GM19395 (cell line): ENCODE measurements around the gene SNAP29.
"Not testable (repeated sequence)": the region's sequence is repeated elsewhere in the genome, so short reads cannot be mapped to it uniquely, and the experiment has no call there.

Experiments
- ATAC-seq: cut with Tn5 transposase; IDR thresholded peaks from one replicate; pipeline ENCODE4 v1.9.1; 2021; ENCODE audit warnings: mild to moderate bottlenecking, moderate library complexity; ENCODE audit not compliant: unreplicated experiment

SNAP29 gene

DNA sequence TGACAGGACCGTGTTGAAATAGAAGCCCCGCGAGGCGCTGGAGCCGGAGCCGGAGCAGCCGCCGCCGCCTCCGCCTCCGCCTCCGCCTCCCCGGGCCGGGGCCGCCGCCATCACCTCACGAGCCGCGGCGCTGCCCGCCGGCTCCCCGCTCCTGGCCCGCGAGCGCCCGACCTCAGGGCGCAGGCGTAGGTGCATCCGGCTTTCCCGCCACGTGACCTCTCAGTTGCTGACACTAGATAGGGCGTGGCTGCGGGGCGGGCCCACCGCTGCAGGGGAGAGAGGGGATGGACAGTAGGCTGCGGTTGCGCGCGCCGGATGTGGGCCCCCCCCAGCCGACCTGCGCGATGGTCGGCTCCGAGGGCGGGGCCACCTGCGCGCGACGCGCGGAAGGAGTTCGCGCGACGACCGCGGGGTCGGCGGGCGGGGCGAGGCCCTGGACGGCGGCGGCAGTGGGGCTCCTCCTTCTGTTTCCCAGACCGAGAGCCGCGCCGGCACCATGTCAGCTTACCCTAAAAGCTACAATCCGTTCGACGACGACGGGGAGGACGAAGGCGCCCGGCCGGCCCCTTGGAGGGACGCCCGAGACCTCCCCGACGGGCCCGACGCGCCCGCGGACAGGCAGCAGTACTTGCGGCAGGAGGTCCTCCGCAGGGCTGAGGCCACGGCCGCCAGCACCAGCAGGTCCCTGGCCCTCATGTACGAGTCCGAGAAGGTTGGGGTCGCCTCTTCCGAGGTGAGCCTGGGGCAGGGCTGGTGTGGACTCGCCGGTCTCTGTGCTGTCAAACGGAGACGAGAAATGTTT lies at the start of gene SNAP29, which contains the start of gene PI4KA:
SNAP29 (plus strand) TSS at position 393 of the 802 bp plus-strand sequence; CDS start at position 497, 104 bp downstream.
PI4KA (minus strand) TSS at position 197 of the 802 bp plus-strand sequence; CDS start at position 111, 86 bp downstream.
- peak; percentile 95 for ATAC-seq

GRCh38 chr22:20809538-20810185 lies 49.1 kb upstream of the SNAP29 start:
- ATAC-seq, result no peak

DNA sequence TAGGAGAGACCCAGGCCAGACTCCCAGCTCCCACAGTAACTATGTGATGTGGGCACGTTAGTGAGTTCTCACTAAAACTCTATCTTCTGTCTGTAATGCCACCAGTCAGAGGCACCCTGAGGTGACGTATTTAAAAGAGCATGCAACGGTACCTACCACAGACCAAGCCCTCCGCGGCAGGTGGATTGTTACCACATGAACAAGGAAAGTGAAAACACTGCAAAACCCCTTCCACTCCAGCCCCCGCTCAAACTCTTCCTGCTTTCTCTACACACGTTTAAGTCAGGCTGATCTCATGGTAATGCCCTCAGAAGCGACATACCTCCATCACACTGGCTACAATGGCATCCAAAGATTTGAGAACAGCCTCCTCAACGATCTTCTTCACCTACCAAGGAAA lies 48.2 kb upstream of the SNAP29 start:
- no peak for ATAC-seq

DNA sequence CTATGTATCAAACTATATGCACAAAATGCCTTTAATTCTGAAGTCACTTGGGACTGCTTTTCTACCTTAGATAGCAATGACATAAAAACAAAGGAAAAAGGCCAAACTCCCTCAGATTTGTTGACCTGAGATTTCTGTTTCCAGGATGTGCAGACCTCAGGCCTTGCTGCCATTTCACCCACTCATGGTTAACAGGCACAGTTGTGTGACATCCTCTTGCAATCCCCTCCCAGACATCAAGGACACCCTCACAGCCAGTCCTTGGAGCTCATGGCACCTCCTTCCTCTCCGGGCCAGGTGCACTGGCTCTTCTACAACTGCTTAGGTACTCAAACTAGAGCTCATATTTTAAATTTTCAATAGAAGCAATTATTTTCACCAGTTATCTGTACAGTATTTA lies 47.6 kb upstream of the SNAP29 start:
- no peak for ATAC-seq

DNA sequence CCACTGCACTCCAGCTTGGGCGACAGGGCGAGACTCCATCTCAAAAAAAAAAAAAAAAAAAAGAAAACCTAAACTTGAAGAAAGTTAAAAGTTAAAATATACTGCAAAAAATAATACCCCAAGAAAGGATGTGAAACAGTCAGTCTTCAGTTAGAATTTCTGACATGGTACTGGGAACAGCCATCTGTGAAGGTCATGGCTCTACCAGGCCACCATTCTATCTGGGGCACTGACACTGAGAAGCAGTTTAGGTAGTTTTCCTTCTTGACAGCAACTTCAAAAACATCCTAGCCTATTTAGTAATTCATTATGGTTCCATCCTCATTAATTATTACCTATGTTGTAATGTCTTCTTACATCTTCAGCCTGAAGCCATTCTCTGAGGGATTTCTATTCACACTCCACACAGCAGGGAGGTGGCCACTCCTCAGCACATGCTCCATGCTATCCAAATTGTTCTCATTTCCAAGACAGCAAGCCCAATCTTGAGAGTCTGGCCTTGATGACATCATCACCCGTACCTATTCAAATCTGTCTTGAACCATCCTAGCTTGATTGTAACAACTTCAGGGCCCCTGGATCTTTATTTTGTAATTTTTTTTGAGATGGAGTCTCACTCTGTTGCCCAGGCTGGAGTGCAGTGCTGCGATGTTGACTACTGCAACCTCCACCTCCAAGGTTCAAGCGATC lies 46.7 kb upstream of the SNAP29 start:
- no peak for ATAC-seq

DNA sequence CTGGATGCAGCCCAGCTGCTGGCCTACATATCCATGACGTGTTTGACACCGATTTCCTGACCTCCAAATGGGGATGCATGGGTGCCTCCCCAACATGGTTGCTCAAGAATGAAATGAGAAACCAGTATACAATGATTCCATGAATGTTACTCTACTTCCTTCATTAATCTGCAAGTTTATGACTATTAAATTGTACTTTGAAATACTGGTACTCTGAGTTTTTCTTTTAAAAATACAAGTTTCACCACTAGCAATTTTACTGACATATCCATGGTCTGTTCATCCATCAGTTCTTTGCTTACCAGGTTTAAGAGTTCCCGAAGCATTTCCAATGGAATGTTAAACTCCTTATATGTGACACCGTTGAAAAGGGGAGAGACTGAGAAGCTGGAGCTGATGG lies 45.8 kb upstream of the SNAP29 start:
- no peak for ATAC-seq

DNA sequence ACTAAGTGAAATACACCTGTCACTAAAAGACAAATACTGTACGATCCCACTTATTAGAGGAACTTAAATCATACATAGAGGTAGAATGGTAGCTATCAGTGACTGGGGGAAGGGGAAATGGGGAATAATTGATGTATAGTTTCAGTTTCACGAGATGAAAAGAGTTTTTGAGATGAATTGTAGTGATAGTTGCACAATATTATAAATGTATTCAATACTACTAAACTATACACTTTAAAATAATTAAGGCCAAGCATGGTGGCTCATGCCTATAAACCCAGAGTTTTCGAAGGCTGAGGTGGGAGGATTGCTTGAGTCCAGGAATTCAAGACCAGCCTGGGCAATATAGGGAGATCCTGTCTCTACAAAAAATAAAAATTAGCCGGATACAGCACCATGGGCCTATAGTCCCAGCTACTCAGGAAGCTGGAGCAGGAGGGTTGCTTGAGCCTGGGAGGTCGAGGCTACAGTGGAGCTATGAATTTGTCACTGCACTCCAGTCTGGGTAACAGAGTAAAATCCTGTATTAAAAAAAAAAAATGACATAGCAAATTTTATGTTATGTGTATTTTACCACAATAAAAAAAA lies 44.5 kb upstream of the SNAP29 start:
- no peak for ATAC-seq

- no peak for ATAC-seq
These were observed 43.2 kb upstream of the SNAP29 start for GRCh38 chr22:20815477-20816050.

DNA sequence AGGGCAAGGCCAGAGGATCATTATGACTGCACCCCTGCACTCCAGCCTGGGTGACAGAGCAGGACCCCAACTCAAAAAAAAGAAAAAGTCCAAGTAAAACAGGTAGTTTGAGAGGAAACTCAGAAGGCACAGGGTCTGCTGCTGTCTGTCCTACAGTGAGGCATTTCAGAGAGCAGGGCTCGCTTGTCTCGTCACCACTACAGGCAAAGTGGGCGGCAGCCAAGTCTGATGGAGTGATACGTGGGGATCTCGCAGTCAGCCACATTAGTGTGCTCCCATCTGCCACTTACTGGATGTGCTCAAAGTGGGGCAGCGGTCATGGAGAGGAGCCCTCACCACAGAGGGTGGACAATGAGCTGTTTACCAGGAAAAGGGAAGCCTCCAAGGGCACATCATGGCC lies 42.2 kb upstream of the SNAP29 start:
- no peak for ATAC-seq

DNA sequence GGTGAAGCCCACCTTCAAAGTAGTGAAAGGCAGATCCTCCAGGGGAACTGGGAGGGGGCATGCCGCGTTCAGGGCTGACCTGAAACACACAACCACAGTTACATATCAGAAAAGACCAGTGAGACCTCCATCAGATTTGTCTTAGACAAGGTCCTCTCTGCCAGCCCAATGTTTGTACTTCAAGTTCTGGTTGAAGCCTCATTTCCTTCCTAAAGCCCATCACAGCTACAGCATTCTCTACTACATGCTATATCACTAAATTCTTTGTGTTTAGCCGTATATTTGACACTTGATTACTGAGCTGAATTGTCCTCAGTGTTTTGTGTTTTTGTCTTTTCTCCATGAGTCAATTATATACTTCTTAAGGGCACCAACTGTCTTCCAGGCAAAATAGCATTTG lies 40.3 kb upstream of the SNAP29 start:
- ATAC-seq, result no peak

DNA sequence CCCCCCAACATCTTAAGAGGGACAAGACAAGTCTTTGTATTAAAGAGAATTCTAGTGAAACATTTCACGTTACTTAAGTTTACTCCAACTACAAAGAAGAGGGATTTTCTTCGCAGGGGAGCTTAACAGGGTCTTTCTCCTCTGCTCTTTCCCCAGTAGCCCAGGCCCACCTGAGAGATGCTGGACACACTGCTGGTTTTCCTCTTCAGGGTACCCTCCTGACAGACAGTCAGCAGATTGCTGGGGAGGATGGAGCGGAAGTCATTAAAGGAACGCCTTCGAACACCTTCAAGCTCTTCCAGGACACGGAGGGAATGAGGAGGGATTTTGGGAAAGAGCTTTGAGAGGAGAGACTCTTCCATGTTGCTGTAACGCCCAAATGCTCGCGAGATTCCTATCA lies 39.3 kb upstream of the SNAP29 start:
- ATAC-seq, result no peak

- ATAC-seq, result not testable (repeated sequence)
These were observed 37.0 kb upstream of the SNAP29 start for GRCh38 chr22:20821717-20822239.

GRCh38 chr22:20822240-20822639 lies 36.6 kb upstream of the SNAP29 start:
- no peak for ATAC-seq

GRCh38 chr22:20823264-20823663 lies 35.5 kb upstream of the SNAP29 start:
- ATAC-seq, result no peak

- ATAC-seq, result not testable (repeated sequence)
These were observed 33.6 kb upstream of the SNAP29 start for GRCh38 chr22:20825216-20825615.

GRCh38 chr22:20825624-20826023 lies 33.2 kb upstream of the SNAP29 start:
- ATAC-seq, result no peak

GRCh38 chr22:20826373-20827152 lies 32.2 kb upstream of the SNAP29 start:
- not testable (repeated sequence) for ATAC-seq

- no peak for ATAC-seq
These were observed 29.2 kb upstream of the SNAP29 start for GRCh38 chr22:20829491-20830134.

DNA sequence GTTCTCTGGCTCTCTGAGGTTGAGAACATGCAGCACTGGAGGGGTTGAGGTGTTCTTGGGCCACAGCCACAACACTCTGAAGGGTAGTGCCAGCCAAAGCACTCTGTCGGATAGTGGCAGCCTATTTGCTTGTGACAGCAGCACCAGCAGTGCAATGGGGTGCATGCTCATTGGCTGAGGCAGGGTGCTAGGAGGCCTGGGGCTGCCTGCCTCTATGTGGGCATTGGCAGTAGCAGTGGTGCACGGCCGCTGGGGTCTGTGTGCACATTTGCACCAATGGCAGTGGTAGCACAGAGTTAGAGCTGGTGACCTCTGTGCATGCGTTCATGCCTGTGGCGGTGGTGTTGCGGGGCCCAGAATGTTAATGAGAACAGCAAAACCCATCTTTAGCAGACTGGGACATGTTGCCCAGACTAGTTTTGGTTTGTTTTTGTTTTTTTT lies 25.6 kb upstream of the SNAP29 start:
- ATAC-seq, result no peak
